CD4-positive, alpha-beta T cell treated with Interleukin-17A for 4 hours (primary cell): ENCODE results near the gene LPAR1.

Experiments
- DNase-seq: peaks from one replicate; pipeline ENCODE4 v3.0.0-alpha.2; 2020; ENCODE audit warnings: mixed read lengths

LPAR1 gene

DNA sequence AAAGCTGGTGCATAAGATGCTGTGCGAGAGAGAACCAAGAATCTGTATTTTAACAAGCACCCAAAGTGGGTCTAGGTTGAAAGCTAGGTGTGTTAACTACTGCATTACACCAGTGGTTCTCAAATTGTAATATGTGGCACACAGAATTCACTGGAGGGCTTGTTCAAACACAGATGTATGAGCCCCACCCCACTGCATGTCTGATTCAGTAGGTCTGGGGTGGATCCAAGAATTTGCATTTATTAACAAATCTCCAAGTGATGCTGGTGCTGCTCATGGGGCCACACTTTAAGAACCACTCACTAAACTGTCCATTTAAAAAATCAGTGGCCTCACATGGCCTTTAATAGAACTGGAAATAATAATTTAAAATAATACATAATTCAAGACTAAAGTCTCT lies 40.4 kb downstream of the LPAR1 start:
- no peak for DNase-seq

GRCh38 chr9:110996436-110997220 lies 41.6 kb downstream of the LPAR1 start:
- no peak for DNase-seq

GRCh38 chr9:110995420-110996340 lies 42.6 kb downstream of the LPAR1 start:
- DNase-seq: no peak

DNA sequence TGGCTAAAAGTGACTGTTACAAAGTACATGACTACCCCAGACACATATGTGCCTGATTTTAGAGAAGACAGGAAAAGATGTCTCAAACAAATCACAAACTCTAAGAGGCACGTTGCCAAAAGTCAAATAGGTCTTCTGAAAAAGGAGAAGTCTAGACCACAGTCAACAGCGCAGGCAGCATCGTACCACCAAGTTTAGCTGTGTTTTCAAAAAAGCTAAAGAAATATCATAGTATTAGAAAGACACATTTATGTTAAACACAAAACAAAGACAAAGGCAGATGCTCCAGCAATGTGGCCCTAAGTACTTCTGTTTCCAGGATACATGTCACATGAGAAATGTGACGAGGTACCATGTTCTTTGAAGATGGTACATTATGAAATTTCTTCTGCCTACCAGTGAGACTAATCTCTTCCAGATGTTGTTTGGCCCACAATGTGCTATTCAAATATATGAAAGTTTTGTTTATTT lies 43.5 kb downstream of the LPAR1 start:
- no peak for DNase-seq

DNA sequence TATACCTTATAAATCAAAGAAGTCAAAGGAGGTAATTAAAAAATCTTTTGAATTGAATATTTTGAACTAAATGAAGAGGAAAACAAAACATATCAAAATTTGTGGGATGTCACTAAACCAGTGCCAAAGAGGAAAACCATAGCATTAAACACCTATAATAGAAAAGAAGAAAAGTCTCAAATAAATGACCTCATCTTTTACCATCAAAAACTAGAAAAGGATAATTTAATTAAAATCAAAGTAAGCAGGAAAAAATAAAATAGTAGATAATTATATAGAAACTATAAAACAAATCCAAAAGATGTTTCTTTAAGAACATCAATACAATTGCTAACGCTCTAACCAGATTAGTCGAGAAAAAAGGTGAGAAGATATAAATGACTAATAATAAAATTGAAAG lies 47.8 kb downstream of the LPAR1 start:
- no peak for DNase-seq

DNA sequence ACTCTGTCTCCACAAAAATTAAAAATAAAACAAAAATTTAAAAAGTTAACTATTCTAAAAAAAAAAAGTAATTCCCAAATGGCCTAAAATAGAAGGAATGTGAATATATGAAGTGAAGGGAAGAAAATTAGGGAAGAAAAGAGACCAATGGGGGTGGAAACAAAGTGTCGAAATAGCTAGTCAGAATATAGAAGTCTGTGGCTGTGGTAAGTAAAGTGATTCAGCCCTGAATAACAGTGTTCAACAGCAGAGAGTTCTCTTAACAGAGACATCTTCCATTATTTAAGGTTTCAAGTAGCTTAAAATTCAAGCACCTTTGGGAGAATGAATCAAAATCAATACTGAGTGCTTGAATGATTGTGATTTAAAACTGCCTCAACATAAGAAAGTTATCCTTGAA lies 51.7 kb downstream of the LPAR1 start:
- DNase-seq: no peak

DNA sequence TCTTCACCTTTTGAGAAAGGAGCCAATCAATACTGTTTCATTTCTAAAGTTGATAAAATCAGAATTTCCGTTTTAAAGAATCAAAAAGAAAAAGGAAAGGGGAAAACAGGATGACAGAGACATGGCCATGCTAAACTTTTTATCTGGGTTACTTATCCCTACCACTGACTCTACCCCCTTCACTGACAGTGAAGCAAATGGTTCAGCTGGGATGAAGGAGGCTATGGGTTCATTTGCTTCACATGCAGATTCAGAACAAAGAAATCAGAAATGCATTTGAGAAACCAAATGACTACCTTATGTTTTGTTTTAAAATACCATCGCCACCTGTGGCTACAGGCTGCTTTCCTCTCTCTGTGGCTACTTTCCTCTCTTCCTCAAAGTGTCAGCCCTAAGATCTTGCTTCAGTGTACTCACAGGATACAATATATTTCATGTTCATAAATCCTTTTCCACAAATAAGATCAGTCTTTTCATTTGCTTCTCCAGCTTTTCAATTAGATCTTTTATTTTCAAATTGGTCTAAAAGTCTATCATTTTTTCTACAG lies 53.3 kb downstream of the LPAR1 start:
- DNase-seq: no peak

DNA sequence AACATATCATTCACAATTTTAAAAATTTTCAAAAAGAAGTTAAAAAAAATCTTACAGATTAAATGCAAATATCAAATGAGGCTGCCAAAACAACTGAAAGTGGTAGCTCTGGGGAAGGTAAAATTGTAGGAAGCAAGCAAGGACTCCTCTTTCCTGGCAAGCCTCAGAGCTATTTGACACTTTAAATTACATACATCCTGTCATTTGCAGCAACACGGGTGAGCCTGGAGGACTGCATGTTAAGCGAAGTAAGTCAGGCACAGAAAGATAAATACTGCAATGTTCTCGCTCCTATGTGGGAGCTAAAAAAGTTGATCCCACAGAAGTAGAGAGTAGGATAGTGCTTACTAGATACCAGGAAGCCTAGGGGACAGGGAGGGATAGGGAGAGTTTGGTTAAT lies 58.0 kb downstream of the LPAR1 start:
- no peak for DNase-seq

DNA sequence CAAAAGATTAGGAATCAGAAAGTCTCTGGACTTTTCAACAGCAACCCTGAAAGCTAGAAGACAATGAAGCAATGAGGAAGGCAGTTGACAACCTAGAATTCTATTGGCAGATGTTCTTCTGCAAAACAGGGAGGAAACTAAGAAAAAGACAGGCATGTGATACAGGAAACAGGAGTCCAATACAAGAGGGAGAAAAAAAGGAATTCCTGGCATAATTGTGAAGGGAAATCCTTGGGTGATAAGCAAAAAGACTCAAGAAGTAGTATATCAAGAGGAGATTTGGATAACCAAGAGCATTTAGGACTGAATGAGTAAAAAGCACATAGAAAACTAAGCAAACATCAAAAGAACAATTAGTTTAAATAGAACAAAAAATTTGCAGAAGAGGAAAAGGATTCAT lies 58.6 kb downstream of the LPAR1 start:
- DNase-seq: no peak

DNA sequence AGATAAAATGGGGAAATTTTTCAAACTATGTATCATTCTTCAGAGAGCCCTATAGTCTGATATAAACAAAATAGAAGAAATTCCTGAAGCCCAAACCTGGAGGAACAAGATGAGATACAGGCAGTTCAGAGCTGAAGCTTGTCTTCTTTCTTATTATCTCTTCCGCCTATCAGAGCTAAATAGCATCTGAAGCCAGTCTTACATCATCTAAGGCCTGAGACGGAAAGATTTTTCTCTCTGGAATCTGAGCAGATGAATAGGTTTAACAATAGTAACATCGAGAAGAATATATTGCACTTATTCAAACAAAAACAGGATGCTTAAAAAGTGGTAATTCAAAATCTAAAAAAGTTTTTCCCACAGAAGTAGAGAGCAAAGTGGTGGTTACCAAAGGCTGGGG lies 59.8 kb downstream of the LPAR1 start:
- DNase-seq: no peak

DNA sequence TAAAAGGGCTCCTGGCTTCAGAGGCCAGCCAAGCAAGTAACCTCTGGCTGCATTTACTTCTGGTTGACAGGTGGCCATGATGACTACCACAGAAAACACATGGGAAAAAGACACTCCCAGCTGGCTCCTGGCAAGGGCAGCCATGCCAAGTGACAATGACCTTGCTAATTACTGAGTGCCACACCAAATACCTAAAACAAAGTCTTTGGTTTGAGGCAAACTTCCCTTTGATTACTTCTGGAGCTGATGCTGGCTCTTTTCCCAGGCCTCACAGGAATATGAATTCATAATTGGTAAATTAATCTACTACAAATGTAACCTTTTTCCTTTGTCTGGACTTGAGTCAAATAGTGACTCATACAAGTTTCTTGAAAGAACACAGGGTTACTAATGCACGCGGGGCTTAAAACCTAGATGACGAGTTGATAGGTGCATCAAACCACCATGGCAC lies 61.0 kb downstream of the LPAR1 start:
- no peak for DNase-seq

- DNase-seq: no peak
Observed at GRCh38 chr9:110975969-110976368, 62.3 kb downstream of the LPAR1 start.

- DNase-seq: no peak
Observed at GRCh38 chr9:110975278-110975677, 63.0 kb downstream of the LPAR1 start.

DNA sequence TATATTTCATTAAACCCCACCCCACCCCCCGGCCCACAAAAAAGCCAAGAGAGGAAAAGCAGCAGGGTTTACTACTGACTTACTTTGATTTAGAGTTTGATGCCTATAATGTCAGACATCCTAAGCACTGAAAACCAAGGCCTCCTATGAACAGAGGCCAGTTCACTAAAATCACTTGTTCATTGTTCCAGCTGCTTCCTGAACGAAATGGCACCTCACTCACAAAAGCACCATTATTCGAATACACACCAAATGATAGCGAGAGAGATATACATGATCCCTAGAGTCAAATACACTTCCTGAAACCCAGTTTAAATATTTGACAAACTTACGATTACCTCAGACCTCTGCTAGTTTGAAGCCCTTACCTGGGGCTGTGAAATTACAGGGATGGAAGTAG lies 66.6 kb downstream of the LPAR1 start:
- no peak for DNase-seq

DNA sequence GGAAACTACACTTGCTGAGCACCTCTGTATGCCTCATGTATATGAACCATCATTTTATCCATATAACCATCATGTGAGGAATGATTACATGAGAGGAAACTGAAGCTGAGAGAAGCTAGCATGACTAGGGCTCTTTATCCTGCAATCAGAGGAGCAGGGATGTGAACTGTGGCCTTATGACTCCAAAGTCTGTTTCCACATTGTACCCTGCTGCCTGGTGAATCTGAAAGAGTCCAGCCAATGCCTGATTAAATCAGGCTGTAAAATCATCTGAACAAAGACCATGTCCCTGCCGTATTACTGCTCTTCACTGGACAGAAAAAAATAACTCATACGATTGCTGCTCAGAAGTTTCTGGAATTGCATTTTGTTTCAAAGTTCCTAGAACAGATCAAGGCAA lies 67.0 kb downstream of the LPAR1 start:
- no peak for DNase-seq

DNA sequence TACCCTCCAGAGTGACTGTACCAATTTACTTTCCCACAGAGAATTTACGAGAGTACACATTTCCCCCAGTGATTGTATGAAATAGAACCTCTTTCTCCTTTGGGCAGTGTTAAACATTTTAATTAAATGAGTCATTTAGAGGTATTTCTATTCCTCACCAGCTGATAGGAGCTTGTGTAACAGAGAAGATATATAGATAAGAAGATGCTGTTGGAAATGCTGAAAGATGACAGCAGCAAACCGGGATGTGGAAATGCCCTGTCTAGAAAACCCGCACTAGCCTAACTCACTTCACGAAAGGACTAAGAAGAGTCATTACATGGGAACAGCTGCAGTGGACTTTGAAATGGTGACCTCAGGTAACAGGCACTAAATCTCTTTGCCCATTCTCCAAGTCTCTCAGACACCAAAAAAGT lies 68.3 kb downstream of the LPAR1 start:
- no peak for DNase-seq

- no peak for DNase-seq
Observed at GRCh38 chr9:110968096-110968495, 70.2 kb downstream of the LPAR1 start.

- DNase-seq: no peak
Observed at GRCh38 chr9:110967196-110967595, 71.1 kb downstream of the LPAR1 start.

DNA sequence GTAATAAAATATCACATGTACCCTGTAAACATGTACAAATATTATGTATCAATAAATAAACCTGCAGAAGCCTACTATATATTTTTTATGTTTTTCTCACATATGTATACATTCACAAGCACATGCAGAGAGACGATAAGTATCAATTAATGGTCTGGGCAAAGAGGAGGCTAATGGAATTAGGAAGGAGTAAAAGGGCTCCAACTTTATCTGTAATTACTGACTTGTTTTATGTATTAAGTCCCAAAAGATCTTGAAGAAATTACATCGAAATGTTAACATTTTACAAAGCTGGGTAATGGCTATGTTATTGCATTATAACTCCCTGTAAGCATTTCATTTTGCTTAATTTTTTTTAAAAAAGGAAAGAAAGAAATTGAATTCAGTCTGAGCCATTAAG lies 78.0 kb downstream of the LPAR1 start:
- no peak for DNase-seq

DNA sequence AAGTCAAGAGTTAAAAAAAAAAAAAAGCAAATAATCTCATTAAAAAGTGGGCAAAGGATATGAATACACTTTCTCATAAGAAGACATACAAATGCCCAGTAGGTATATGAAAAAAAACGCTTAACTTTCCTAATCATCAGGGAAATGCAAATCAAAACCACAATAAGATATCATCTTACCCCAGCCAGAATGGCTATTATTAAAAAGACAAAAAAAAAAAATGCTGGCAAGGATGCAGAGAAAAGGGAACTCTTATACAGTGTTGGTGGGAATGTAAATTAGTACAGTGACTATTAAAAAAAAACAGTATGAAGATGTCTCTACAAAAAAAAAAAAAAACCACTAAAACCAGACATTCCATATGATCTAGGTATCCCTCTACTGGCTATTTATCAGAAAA lies 79.4 kb downstream of the LPAR1 start:
- DNase-seq: no peak

DNA sequence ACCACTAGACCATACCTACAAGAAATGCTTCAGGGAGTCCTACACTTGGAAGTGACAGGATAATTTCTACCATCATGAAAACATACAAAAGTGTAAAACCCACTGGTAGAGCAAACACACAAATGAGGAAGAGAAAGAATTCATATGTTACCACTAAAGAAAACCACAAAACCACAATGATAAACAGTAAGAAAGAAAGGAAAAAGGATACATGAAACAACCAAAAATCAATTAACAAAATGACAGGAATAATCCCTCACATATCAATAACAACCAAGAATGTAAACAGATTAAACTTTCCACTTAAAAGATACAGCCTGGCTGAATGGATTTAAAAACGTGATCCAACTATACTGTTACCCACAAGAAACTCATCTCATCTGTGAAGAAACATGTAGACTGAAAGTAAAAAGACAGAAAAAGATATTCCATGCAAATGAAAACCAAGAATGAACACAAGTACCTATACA lies 83.4 kb downstream of the LPAR1 start:
- no peak for DNase-seq

GRCh38 chr9:110952540-110952859 lies 85.8 kb downstream of the LPAR1 start:
- DNase-seq: no peak

DNA sequence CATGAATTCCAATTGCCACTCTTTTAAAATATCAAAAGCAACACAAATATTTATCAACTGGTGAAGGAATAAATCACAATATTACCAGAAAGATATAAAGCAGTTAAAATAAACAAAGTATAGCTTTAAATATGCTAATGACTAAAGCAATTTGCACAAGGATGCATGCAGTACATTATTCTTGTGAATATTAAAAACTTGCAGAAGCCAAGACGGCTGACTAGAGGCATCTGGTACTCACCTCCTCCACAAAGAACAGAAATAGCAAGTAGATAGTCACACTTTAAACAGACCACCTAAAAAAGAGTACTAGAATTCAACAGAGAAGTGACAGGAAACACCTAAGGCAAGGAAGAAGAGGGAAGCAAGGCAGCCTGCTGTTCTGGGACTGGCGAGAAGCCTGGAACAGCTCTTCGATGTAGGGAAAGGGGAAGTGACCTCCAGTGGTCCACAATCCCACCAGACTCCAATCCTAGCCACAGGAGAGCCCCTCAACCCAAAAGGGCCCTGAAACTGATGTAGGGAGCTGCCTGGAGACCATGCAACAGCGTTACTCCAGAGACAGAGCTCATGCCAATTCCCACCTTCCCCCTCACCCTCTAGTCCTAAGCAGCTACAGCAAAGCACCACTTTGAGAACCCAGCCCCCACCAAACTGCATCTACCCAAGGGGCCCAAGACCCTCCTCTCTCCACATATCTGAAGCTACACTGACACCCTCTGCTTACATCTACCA lies 86.3 kb downstream of the LPAR1 start:
- no peak for DNase-seq
